GM18870 (cell line): ENCODE measurements around the gene CRLF3.
"Not testable (repeated sequence)": the region's sequence is repeated elsewhere in the genome, so short reads cannot be mapped to it uniquely, and the experiment has no call there.

Experiments
- ATAC-seq: cut with Tn5 transposase; IDR thresholded peaks from one replicate; pipeline ENCODE4 v1.9.1; 2021; ENCODE audit warnings: moderate library complexity; ENCODE audit not compliant: unreplicated experiment

The CRLF3 gene

GRCh38 chr17:30816165-30816564 lies 8.3 kb downstream of the CRLF3 start:
- no peak for ATAC-seq

- ATAC-seq, result not testable (repeated sequence)
Measured at GRCh38 chr17:30814860-30815259, 9.6 kb downstream of the CRLF3 start.

GRCh38 chr17:30814236-30814635 lies 10.3 kb downstream of the CRLF3 start:
- not testable (repeated sequence) for ATAC-seq

GRCh38 chr17:30812218-30813177 lies 12.0 kb downstream of the CRLF3 start:
- no peak for ATAC-seq

GRCh38 chr17:30809867-30810266 lies 14.6 kb downstream of the CRLF3 start:
- ATAC-seq, result no peak

GRCh38 chr17:30808785-30809286 lies 15.7 kb downstream of the CRLF3 start:
- peak; percentile 62 for ATAC-seq

GRCh38 chr17:30807896-30808295 lies 16.6 kb downstream of the CRLF3 start:
- ATAC-seq, result no peak

GRCh38 chr17:30805944-30806456 lies 18.5 kb downstream of the CRLF3 start:
- ATAC-seq, result no peak

GRCh38 chr17:30801671-30802070 lies 22.8 kb downstream of the CRLF3 start:
- ATAC-seq, result no peak

- ATAC-seq, result no peak
Measured at GRCh38 chr17:30796016-30796415, 28.5 kb downstream of the CRLF3 start.

- no peak for ATAC-seq
Measured at GRCh38 chr17:30794372-30794771, 30.1 kb downstream of the CRLF3 start.

GRCh38 chr17:30793282-30793977 lies 31.1 kb downstream of the CRLF3 start:
- ATAC-seq, result no peak

- no peak for ATAC-seq
Measured at GRCh38 chr17:30790279-30790678, 34.2 kb downstream of the CRLF3 start.

GRCh38 chr17:30788918-30789317 lies 35.6 kb downstream of the CRLF3 start:
- no peak for ATAC-seq

GRCh38 chr17:30782206-30782605 lies 42.3 kb downstream of the CRLF3 start:
- no peak for ATAC-seq

- ATAC-seq, result no peak
Measured at GRCh38 chr17:30780343-30780742, 44.1 kb downstream of the CRLF3 start.

GRCh38 chr17:30768771-30769170 lies 55.7 kb downstream of the CRLF3 start:
- ATAC-seq, result not testable (repeated sequence)

GRCh38 chr17:30767641-30768404 lies 56.7 kb downstream of the CRLF3 start:
- ATAC-seq, result not testable (repeated sequence)

GRCh38 chr17:30761060-30761459 lies 63.4 kb downstream of the CRLF3 start:
- no peak for ATAC-seq

GRCh38 chr17:30753291-30753690 lies 71.2 kb downstream of the CRLF3 start:
- ATAC-seq, result not testable (repeated sequence)

- not testable (repeated sequence) for ATAC-seq
Measured at GRCh38 chr17:30750982-30751381, 73.5 kb downstream of the CRLF3 start.
